GM12865 (cell line): ENCODE measurements around the gene CAPN15.
A peak's percentile ranks its signal among the peaks of the same experiment; 100 is the strongest.
"Not testable (repeated sequence)": the region's sequence is repeated elsewhere in the genome, so short reads cannot be mapped to it uniquely, and the experiment has no call there.

Experiments used
- DNase-seq: peaks from one replicate; pipeline ENCODE4 v3.0.0; 2010; ENCODE audit warnings: low read depth
- H3K4me3 ChIP-seq: 2 replicates; pipeline ENCODE4 v1.5.1; 2011; ENCODE audit warnings: mild to moderate bottlenecking, low read depth, low read length, control low read depth
- CTCF ChIP-seq: IDR thresholded peaks from 2 replicates; pipeline ENCODE4 v1.5.1; 2011; ENCODE audit warnings: low read length, control low read depth, low read depth, inconsistent platforms; ENCODE audit not compliant: insufficient read depth; ENCODE audit errors: missing control alignments

The CAPN15 gene

GRCh38 chr16:527015-527903 is at the start of gene CAPN15:
TSS of gene CAPN15 (plus strand) at chr16:527712. CDS start at chr16:546839, 19,127 bp downstream.
- peak; percentile 92 for DNase-seq
- no peak for TF ChIP-seq CTCF
- peak within 1 kb of the TSS; percentile 96 for H3K4me3 ChIP-seq

GRCh38 chr16:478287-478686 is 49.2 kb upstream of the CAPN15 start:
- H3K4me3 ChIP-seq, DNase-seq: not testable (repeated sequence)

- no peak overlapping the region for H3K4me3 ChIP-seq
- no peak for DNase-seq
- no peak for TF ChIP-seq CTCF
Measured at GRCh38 chr16:482468-483185, 44.9 kb upstream of the CAPN15 start.

GRCh38 chr16:483341-484075 is 44.0 kb upstream of the CAPN15 start:
- no peak for DNase-seq
- H3K4me3 ChIP-seq, result no peak overlapping the region
- TF ChIP-seq CTCF, result no peak

- no peak overlapping the region for H3K4me3 ChIP-seq
- no peak for TF ChIP-seq CTCF
- no peak for DNase-seq
Measured at GRCh38 chr16:489606-490005, 37.9 kb upstream of the CAPN15 start.

GRCh38 chr16:490768-491167 is 36.7 kb upstream of the CAPN15 start:
- DNase-seq, result no peak
- H3K4me3 ChIP-seq, result no peak overlapping the region
- TF ChIP-seq CTCF, result no peak
